HepG2 (cell line): Measurements from ENCODE around the gene SNX10. TPM values are rescaled to one million over a fixed set of nuclear protein-coding genes. Genes with fewer than 3 reads are reported as not detected.

Experiments
- ATAC-seq: fragments of 200-7000 bp; cut with Tn5 transposase; 3 replicates; pipeline ENCODE4 v1.9.1; 2020; ENCODE audit warnings: mild to moderate bottlenecking, moderate library complexity
- BruUV-seq: library from RNA; stranded (reverse); fragments of 400-500 nt; replicated peaks from 2 replicates; lab custom pipeline; 2021; lab: Mats Ljungman, UMichigan
- CTCF ChIA-PET: fragments of 300-600 bp; formaldehyde crosslinking; extraction: SDS; loops from one replicate; lab custom pipeline; 2021; ENCODE audit warnings: low total read pairs, inconsistent platforms, low intra/inter-chr PET ratio; lab: Yijun Ruan, JAX
- POLR2A ChIA-PET: fragments of 350-600 bp; sonication (Branson Sonifier 250); formaldehyde crosslinking; loops from one replicate; lab custom pipeline; 2020; ENCODE audit warnings: antibody characterized with exemption, inconsistent platforms; lab: Yijun Ruan, JAX
- DNase-seq: peaks from one replicate; pipeline ENCODE4 v3.0.0-alpha.2; 2015; ENCODE audit warnings: low spot score
- FAIRE-seq: peaks from 3 replicates; lab custom pipeline; 2011; peaks lifted over from hg19 to GRCh38; lab: Jason Lieb, UNC
- H2AFZ ChIP-seq: one replicate; pipeline ENCODE4 v1.6.1; 2011; ENCODE audit warnings: low read length, inconsistent platforms
- H3K27ac ChIP-seq: fragments of 300-600 bp; 3 replicates; pipeline ENCODE4 v1.8.0; 2011; ENCODE audit warnings: mixed run types, mild to moderate bottlenecking, mixed read lengths, low read length, inconsistent platforms; ENCODE audit not compliant: insufficient read depth; ENCODE audit errors: extremely low read length
- H3K27me3 ChIP-seq, 2 experiments: fragments of 200-600 bp in 1 of 2; 2 replicates in 1 of 2; 3 replicates in 1 of 2; pipeline versions ENCODE4 v1.6.0 to v1.8.0; 2011; ENCODE audit warnings: low read length in 2 of 2, mild to moderate bottlenecking in 2 of 2, moderate library complexity in 2 of 2, inconsistent platforms in 1 of 2; ENCODE audit not compliant: insufficient read depth in 2 of 2, control insufficient read depth in 1 of 2
- H3K36me3 ChIP-seq, 2 experiments: fragments of 200-600 bp in 1 of 2; replicated peaks in 1 of 2; 2 replicates in 1 of 2; 3 replicates in 1 of 2; pipeline versions ENCODE4 v1.5.1 to v1.8.0; 2011; ENCODE audit warnings: low read length in 2 of 2, inconsistent platforms in 1 of 2; ENCODE audit not compliant: insufficient read depth in 2 of 2, control insufficient read depth in 1 of 2
- H3K4me1 ChIP-seq: 2 replicates; pipeline ENCODE4 v1.5.1; 2012; ENCODE audit warnings: low read length, inconsistent platforms; ENCODE audit not compliant: insufficient read depth
- H3K4me2 ChIP-seq: 2 replicates; pipeline ENCODE4 v1.6.0; 2011; ENCODE audit warnings: low read depth, low read length, inconsistent platforms
- H3K4me3 ChIP-seq, 3 experiments: fragments of 200-600 bp in 1 of 3; sonication (generic), shearing (Covaris generic) in 1 of 3; replicated peaks in 1 of 3; 2 replicates each; pipeline ENCODE4 v1.5.1; 2011 to 2016; ENCODE audit warnings: low read length in 3 of 3, inconsistent platforms in 2 of 3, low read depth in 2 of 3, mild to moderate bottlenecking in 2 of 3, control low read depth in 1 of 3, mixed read lengths in 1 of 3; ENCODE audit not compliant: insufficient read depth in 1 of 3
- H3K79me2 ChIP-seq: one replicate; pipeline ENCODE4 v1.6.1; 2011; ENCODE audit warnings: low read length, inconsistent platforms; ENCODE audit not compliant: insufficient read depth
- H3K9ac ChIP-seq: 2 replicates; pipeline ENCODE4 v1.6.0; 2011; ENCODE audit warnings: mild to moderate bottlenecking, low read depth, low read length, inconsistent platforms; ENCODE audit not compliant: insufficient read depth
- H3K9me3 ChIP-seq: 2 replicates; pipeline ENCODE4 v1.5.1; 2012; ENCODE audit warnings: mild to moderate bottlenecking, low read length
- H4K20me1 ChIP-seq: 2 replicates; pipeline ENCODE4 v1.6.0; 2011; ENCODE audit warnings: inconsistent platforms, mild to moderate bottlenecking, low read length, moderate library complexity; ENCODE audit not compliant: insufficient read depth
- PHF8 ChIP-seq: sonication (generic); formaldehyde crosslinking; IDR thresholded peaks from 2 replicates; pipeline ENCODE4 v1.5.0; 2020; ENCODE audit warnings: missing genetic modification reagents
- SAP130 ChIP-seq: IDR thresholded peaks from 2 replicates; pipeline ENCODE4 v1.6.1; 2016; ENCODE audit warnings: low read depth
- SMARCE1 ChIP-seq: fragments of 450-650 bp; IDR thresholded peaks from 2 replicates; pipeline ENCODE4 v1.6.1; 2017; ENCODE audit warnings: borderline replicate concordance
- SMC3 ChIP-seq: IDR thresholded peaks from 2 replicates; pipeline ENCODE4 v1.6.1; 2011; ENCODE audit warnings: low read length, improper control_type of control experiment
- STAG1 ChIP-seq: sonication (generic); formaldehyde crosslinking; IDR thresholded peaks from 2 replicates; pipeline ENCODE4 v1.4.0; 2020; ENCODE audit warnings: missing genetic modification reagents
- ZNF652 ChIP-seq: IDR thresholded peaks from 2 replicates; pipeline ENCODE4 v1.6.1; 2016; ENCODE audit warnings: low read depth, borderline replicate concordance
- WGBS: methylation state at CpG from one replicate; pipeline ENCODE4 v1.1.6; 2017; ENCODE audit warnings: low lambda C conversion rate; 5-methylcytosine and 5-hydroxymethylcytosine counted together
- in situ Hi-C: cut with HindIII; loops from 2 replicates; pipeline ENCODE4 v1.10.0; 2017; ENCODE audit warnings: low pct_unique_long_range_greater_than_20kb; ENCODE audit not compliant: extremely low pct_ligation_motif_present
- intact Hi-C: fragments of 100-400 bp; cut with micrococcal nuclease; formaldehyde crosslinking; loops from one replicate; pipeline ENCODE4 v1.10.0; 2022; ENCODE audit not compliant: unreplicated experiment
- polyA plus RNA-seq, 8 experiments: library from polyadenylated mRNA; depleted of rRNA in 3 of 8; stranded (reverse) in 7 of 8; unstranded in 1 of 8; fragments of >200 nt; fragmentation: Illumina TruSeq in 4 of 8; extraction: Trizol in 4 of 8; gene quantifications; 2 replicates each; pipeline versions ENCODE4 v1.2.1 to v1.2.3, GENCODE V29; 2011 to 2016; ENCODE audit warnings: low read depth in 4 of 8, missing spikeins in 1 of 8, mixed read lengths in 1 of 8; ENCODE audit not compliant: insufficient read depth in 1 of 8
- total RNA-seq, 5 experiments: library from RNA; depleted of rRNA; stranded (reverse); fragments of >200 nt; fragmentation: Illumina TruSeq; extraction: Trizol; gene quantifications; 2 replicates each; pipeline ENCODE4 v1.2.3, GENCODE V29; 2016; ENCODE audit warnings: low read depth in 1 of 5
- TF ChIP-seq, protein P1 (sequence below): IDR thresholded peaks from 2 replicates; pipeline ENCODE4 v1.6.1; 2012; ENCODE audit warnings: low read depth, low read length, improper control_type of control experiment
- TF ChIP-seq, protein P2 (sequence below), 2 experiments: sonication (generic) in 1 of 2; formaldehyde crosslinking in 1 of 2; IDR thresholded peaks; 2 replicates each; pipeline versions ENCODE4 v1.4.0 to v1.6.1; 2018 to 2020; ENCODE audit warnings: missing genetic modification reagents in 2 of 2, borderline replicate concordance in 1 of 2, low read depth in 1 of 2, mild to moderate bottlenecking in 1 of 2, missing biosample characterization in 1 of 2
- TF ChIP-seq, protein P3 (sequence below): sonication (generic); formaldehyde crosslinking; IDR thresholded peaks from 2 replicates; pipeline ENCODE4 v1.4.0; 2020; ENCODE audit warnings: missing genetic modification reagents
- TF ChIP-seq, protein P4 (sequence below): sonication (generic); formaldehyde crosslinking; IDR thresholded peaks from 2 replicates; pipeline ENCODE4 v1.5.0; 2020; ENCODE audit warnings: mild to moderate bottlenecking, missing genetic modification reagents, moderate library complexity

SNX10 gene
- total and polyA plus RNA-seq, 2 of the 13 experiments (the other 11 are each of a cell fraction or from before 2014, with no cell fraction given): 26.0 to 27.6 TPM

GRCh38 chr7:26278770-26279169, 12.9 kb upstream of the SNX10 start:
- intact Hi-C loops (loop anchor here (1.0 to 2.0 kb wide), 2 partner anchors 74 to 87 kb away; no protein-coding TSS in a partner anchor), in situ Hi-C loops (loop anchor here (25.0 kb wide), 1 partner anchor 391 kb away; no protein-coding TSS in a partner anchor)
- Histone ChIP-seq H3K79me2 (no peaks in the 10 kb centered on the region), H3K4me3 (peak overlapping the region in 2 of 3 experiments; percentile 58 to 64; a peak in 4 of 6 replicates), H3K36me3 (no peaks in the 10 kb centered on the region), H3K27me3 (no peaks in the 10 kb centered on the region), H3K4me2 (peak overlapping the region; percentile 74), H4K20me1 (no peaks in the 10 kb centered on the region), H3K27ac (no peak overlapping the region), H3K4me1 (peaks cover 21% of the 10 kb centered on the region), H3K9me3 (no peaks in the 10 kb centered on the region), H2AFZ (peak overlapping the region; percentile 37), H3K9ac (peak overlapping the region; percentile 28; the same call in 1 of the 2 replicates)
- TF ChIP-seq, protein P1, sequence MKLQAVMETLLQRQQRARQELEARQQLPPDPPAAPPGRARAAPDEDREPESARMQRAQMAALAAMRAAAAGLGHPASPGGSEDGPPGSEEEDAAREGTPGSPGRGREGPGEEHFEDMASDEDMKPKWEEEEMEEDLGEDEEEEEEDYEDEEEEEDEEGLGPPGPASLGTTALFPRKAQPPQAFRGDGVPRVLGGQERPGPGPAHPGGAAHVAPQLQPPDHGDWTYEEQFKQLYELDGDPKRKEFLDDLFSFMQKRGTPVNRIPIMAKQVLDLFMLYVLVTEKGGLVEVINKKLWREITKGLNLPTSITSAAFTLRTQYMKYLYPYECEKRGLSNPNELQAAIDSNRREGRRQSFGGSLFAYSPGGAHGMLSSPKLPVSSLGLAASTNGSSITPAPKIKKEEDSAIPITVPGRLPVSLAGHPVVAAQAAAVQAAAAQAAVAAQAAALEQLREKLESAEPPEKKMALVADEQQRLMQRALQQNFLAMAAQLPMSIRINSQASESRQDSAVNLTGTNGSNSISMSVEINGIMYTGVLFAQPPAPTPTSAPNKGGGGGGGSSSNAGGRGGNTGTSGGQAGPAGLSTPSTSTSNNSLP: peak; percentile 30; the same call in 1 of the 2 replicates
- TF ChIP-seq, protein P2, sequence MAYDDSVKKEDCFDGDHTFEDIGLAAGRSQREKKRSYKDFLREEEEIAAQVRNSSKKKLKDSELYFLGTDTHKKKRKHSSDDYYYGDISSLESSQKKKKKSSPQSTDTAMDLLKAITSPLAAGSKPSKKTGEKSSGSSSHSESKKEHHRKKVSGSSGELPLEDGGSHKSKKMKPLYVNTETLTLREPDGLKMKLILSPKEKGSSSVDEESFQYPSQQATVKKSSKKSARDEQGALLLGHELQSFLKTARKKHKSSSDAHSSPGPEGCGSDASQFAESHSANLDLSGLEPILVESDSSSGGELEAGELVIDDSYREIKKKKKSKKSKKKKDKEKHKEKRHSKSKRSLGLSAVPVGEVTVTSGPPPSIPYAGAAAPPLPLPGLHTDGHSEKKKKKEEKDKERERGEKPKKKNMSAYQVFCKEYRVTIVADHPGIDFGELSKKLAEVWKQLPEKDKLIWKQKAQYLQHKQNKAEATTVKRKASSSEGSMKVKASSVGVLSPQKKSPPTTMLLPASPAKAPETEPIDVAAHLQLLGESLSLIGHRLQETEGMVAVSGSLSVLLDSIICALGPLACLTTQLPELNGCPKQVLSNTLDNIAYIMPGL (CRISPR knock-in tag; IDR thresholded peaks at IDR 0.05; ENCODE audit: borderline replicate concordance in 1 of 2, low read depth in 1 of 2): peak in 1 of 2 experiments; percentile 38; a peak in 1 of 4 replicates
- TF ChIP-seq, protein P3, sequence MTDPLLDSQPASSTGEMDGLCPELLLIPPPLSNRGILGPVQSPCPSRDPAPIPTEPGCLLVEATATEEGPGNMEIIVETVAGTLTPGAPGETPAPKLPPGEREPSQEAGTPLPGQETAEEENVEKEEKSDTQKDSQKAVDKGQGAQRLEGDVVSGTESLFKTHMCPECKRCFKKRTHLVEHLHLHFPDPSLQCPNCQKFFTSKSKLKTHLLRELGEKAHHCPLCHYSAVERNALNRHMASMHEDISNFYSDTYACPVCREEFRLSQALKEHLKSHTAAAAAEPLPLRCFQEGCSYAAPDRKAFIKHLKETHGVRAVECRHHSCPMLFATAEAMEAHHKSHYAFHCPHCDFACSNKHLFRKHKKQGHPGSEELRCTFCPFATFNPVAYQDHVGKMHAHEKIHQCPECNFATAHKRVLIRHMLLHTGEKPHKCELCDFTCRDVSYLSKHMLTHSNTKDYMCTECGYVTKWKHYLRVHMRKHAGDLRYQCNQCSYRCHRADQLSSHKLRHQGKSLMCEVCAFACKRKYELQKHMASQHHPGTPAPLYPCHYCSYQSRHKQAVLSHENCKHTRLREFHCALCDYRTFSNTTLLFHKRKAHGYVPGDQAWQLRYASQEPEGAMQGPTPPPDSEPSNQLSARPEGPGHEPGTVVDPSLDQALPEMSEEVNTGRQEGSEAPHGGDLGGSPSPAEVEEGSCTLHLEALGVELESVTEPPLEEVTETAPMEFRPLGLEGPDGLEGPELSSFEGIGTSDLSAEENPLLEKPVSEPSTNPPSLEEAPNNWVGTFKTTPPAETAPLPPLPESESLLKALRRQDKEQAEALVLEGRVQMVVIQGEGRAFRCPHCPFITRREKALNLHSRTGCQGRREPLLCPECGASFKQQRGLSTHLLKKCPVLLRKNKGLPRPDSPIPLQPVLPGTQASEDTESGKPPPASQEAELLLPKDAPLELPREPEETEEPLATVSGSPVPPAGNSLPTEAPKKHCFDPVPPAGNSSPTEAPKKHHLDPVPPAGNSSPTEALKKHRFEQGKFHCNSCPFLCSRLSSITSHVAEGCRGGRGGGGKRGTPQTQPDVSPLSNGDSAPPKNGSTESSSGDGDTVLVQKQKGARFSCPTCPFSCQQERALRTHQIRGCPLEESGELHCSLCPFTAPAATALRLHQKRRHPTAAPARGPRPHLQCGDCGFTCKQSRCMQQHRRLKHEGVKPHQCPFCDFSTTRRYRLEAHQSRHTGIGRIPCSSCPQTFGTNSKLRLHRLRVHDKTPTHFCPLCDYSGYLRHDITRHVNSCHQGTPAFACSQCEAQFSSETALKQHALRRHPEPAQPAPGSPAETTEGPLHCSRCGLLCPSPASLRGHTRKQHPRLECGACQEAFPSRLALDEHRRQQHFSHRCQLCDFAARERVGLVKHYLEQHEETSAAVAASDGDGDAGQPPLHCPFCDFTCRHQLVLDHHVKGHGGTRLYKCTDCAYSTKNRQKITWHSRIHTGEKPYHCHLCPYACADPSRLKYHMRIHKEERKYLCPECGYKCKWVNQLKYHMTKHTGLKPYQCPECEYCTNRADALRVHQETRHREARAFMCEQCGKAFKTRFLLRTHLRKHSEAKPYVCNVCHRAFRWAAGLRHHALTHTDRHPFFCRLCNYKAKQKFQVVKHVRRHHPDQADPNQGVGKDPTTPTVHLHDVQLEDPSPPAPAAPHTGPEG (CRISPR knock-in tag): no peak
- TF ChIP-seq, protein P4, sequence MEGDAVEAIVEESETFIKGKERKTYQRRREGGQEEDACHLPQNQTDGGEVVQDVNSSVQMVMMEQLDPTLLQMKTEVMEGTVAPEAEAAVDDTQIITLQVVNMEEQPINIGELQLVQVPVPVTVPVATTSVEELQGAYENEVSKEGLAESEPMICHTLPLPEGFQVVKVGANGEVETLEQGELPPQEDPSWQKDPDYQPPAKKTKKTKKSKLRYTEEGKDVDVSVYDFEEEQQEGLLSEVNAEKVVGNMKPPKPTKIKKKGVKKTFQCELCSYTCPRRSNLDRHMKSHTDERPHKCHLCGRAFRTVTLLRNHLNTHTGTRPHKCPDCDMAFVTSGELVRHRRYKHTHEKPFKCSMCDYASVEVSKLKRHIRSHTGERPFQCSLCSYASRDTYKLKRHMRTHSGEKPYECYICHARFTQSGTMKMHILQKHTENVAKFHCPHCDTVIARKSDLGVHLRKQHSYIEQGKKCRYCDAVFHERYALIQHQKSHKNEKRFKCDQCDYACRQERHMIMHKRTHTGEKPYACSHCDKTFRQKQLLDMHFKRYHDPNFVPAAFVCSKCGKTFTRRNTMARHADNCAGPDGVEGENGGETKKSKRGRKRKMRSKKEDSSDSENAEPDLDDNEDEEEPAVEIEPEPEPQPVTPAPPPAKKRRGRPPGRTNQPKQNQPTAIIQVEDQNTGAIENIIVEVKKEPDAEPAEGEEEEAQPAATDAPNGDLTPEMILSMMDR (CRISPR knock-in tag): peak; percentile 51
- TF ChIP-seq SMC3: 0 out of 2 replicates have a peak, but pooled peaks have one; percentile 21
- peak; percentile 42; the same call in 1 of the 2 replicates for TF ChIP-seq STAG1 (CRISPR knock-in tag)
- TF ChIP-seq SMARCE1: no peak
- 0 out of 2 replicates have a peak, but pooled peaks have one; percentile 12 for TF ChIP-seq SAP130
- no peak for TF ChIP-seq PHF8 (CRISPR knock-in tag)
- TF ChIP-seq ZNF652 (CRISPR knock-in tag): 0 out of 2 replicates have a peak, but pooled peaks have one; percentile 9
- BruUV-seq: no TSS peak
- ChIA-PET CTCF (interaction anchor here (0.7 to 2.3 kb wide), 3 partner anchors 85 to 91 kb away, joined by 3 to 20 read pairs (median 6); no protein-coding TSS in a partner anchor), POLR2A (interaction anchor here (0.8 to 1.4 kb wide), 3 partner anchors 78 to 86 kb away, joined by 3 to 4 read pairs (median 3); partner anchors contain the start of gene HNRNPA2B1)
- peak; percentile 79 for ATAC-seq
- 0% methylated on average over 1 of the region's 1 CpG for WGBS
- DNase-seq: peak; percentile 49
- peak; percentile 36 for FAIRE-seq
